Measurements from ENCODE around the gene LDHAL6B.
A peak's percentile ranks its signal among the peaks of the same experiment; 100 is the strongest.

LDHAL6B gene

DNA sequence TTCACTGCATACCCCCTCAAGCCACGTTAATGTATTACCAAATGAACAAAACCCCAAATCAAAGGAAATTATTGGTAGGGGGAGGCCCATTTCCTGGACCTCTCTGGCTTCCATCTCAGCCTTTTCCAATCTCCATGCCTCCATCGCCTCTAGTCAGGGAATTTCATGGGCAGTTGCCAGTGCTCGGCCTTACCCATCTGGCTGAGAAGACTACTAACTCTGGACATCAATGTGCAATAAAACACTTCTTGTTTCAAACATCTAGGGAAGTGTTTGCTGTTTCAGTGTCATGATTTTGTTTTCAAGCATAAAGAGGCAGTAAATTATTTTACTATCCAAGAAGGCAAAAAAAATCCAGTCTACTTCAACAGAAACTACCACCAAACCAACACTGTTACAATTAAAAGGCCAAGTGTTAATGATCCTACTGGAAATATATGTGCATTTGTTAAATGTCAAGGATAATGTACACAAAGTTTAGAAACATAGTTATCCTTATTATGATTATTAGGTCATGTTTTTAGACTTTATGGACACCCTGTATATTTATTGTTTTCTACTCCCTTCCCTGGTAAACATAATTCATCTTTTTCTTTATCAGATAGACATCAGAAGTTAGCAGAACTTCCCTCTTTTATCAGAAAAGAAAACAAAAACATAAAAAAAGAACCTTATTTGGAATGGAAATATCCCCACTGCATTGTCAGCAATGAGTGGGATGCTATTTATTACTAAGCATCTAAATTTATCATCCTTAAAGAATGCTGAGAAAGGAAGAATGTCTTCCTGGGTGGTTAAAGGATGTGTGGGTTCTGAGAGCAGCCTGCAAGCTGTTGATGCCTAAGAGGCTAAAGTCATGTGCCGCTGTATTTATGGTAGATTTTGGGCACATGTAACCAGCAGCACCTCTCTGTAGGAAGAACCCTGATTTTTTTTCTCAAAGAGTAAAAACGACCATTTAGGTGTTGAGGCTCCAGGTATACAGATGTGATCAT lies 15.2 kb downstream of the LDHAL6B start:
- peak; percentile 9 for DNase-seq

- no peak for DNase-seq
These were observed 16.4 kb downstream of the LDHAL6B start for GRCh38 chr15:59222906-59223550.

DNA sequence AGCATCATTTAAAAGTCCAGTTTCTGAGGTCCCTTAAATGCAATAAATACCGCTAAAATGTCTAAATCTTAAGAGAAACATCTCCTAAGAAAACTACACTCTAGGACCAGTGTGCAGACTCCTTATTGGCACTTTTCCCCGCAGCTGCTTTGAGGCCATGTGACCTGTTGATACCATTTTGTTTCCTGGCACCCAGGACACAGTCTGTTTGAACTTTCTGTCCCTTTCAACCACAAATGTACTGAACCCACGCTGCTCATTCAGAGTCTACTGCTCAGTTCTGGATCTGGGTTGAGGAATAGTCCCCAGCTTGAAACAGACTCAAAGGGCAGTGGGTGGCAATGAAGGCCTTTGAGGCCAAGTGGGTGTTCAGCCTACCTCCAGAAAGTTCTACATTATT lies 17.1 kb downstream of the LDHAL6B start:
- no peak for DNase-seq

DNA sequence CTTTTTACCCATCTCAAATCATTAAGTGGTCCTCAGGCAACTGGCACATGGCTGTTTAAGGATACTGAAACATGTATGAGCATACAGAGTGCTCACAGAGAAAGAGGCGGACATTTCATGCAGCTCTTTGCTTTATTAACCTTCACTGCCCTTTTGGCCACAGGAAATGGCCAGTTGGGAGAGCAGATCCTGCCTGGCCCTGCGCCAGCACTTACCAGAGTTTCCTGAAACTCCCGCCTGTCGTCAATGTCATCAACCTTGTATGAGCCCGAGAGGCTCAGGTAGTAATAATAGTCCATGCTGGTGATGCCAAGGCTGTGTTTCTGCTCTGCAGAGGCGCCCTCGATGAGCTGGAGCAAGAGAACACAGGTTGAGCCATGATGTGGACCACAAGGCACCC lies 17.8 kb downstream of the LDHAL6B start:
- DNase-seq: no peak

GRCh38 chr15:59227021-59227420 lies 20.4 kb downstream of the LDHAL6B start:
- no peak for DNase-seq

DNA sequence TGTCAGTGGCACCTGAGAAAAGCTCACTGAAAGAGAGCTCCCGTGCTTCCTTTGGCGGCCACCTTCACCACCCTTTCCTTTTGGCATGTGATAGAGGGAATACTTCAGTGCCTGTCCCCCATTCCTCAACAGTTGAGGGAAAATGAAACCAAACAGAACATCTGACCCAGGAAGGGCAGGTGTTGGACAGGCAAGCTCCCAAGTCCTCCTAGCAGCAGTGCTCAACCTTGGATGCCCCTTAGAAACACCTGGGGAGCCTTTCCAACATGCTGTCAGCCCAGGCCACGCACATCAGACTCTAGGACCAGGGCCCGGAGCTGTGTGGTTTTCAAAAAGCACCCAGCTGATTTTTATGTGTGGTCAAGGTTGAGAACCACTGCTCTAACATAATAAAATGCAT lies 22.4 kb downstream of the LDHAL6B start:
- no peak for DNase-seq

GRCh38 chr15:59229453-59229852 lies 22.8 kb downstream of the LDHAL6B start:
- no peak for DNase-seq

- no peak for DNase-seq
These were observed 23.9 kb downstream of the LDHAL6B start for GRCh38 chr15:59230531-59231055.

GRCh38 chr15:59232476-59232875 lies 25.8 kb downstream of the LDHAL6B start:
- peak; percentile 35 for DNase-seq

GRCh38 chr15:59236394-59236793 lies 29.8 kb downstream of the LDHAL6B start:
- no peak for DNase-seq

- DNase-seq: no peak
These were observed 30.6 kb downstream of the LDHAL6B start for GRCh38 chr15:59237119-59237855.

DNA sequence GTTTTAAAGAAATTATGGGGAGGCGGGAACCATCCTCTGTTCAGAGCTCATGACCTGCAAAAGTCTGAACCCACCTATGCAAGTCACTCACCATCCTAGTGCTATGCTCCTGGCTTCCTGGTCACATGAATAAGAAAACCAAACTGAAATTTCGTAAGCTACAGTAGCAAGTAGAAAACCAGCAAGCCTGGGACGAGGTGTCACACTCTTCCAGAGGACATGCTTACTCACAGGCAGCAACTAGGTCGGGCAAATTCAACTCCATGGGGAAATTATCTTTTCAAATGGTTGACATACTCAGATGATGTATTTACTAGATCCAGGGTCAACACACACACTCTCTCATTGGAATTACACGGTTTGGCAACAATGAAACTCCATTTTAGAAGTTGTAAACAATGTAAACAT lies 31.3 kb downstream of the LDHAL6B start:
- DNase-seq: no peak

DNA sequence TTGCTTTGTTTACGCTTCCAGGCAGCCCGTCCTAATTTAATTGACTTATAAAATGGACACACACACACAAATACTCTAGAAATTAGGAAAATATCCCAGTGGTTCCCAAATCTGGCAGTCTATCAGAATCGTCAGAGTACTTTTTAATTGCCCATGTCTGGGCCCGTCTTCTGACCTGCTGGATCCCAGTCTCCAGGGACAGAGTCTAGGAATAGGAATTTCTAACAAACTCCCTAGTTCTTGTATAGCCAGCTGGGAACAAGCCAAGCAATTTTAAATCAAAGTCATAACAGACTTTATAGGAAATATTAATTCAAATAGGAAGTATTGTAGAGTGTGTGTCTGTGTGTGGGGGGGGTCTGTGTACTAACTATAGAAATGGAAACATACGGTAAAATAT lies 33.4 kb downstream of the LDHAL6B start:
- DNase-seq: no peak

GRCh38 chr15:59242649-59243048 lies 36.0 kb downstream of the LDHAL6B start:
- DNase-seq: no peak

DNA sequence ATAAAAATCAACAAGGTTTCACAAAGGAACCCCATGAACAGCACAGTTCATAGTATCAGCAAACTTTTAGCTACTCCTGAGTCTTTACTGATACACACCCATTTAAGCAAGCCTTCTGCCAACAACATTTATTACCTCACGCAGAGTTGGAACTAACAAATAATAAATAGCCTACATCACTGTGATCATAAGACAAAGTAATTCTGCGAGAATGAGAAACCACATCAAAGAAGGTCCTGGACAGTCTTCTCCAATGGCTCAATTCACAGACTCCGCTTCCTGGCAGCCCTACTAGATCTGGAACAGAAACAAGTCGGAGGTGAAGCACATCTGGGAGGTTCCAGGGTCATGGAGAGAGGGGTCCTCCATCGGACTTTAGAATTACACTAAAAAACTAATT lies 37.0 kb downstream of the LDHAL6B start:
- DNase-seq: no peak

DNA sequence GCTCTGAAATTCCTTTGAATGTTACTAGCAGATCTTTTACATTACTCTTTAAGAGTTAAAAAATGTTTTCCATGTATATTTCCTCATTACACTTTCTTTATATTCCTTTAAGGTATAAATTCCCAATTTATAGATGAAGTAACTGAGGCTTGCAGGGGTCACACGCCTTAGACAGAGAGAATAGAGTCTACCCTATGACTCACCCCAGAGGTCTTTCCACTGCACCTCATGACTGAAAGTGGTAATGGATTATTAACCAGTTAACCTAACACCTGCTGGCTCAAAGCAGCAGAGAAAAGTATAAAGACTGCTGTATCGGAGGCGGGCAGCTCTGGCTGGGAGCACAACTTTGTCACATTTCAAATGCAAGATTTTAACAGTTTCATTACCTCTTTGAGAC lies 37.7 kb downstream of the LDHAL6B start:
- DNase-seq: no peak

- no peak for DNase-seq
These were observed 38.9 kb downstream of the LDHAL6B start for GRCh38 chr15:59245559-59245958.

DNA sequence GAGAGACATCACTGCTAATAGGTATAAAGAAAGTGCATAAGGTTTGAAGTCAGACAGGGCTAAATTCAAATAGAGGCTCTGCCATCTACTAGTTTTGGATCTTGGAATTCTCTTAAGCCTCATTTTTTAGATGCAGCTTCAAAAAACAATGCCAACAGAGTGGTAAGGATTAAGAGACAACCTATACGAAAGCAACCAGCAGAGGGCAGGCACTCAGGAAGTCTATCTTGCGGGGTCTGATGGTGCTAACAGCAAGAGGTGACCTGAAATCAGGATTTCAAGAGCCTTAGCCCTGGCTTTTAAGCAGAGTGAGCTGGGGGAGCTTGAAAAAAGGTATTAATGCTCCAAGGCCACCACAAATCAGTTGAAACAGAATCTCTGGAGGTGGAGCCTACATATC lies 40.7 kb downstream of the LDHAL6B start:
- DNase-seq: peak; percentile 10

DNA sequence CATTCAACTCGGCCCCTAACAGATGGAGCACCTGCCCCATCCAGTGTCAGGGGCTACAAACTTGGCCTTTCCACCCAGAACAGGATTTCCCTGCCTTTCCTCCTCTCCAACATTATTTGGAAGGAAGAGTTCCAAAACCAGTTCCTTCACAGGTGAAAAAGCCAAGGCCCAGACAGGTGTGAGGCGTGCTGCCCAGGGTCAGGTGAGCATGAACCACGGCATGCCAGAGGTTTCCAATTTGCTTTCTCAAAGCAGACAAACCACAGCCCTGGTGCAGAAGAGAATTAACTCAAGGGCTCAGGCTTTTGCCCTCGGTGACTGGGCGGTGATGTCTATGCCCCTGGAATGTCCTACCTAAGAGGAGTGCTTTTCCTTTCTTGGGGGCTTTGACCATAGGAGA lies 43.2 kb downstream of the LDHAL6B start:
- no peak for DNase-seq

DNA sequence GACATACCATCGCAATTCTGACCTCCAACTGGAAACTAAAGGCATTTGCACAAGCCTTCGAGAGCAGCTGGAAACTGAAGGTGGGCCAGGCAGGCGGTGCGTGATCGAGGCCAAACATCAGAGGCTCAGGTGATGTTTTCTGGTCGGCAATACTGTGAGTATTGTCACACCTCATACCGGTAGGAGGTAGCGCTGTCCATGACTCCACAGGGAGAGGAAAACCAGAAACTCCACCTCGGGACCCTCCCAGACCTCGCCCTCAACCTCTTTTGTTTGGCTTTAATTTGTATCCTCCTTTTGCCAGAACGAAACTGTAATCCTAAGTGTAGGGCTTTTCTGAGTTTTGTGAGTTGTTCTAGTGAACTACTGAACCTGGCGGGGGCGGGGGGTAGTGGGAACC lies 43.6 kb downstream of the LDHAL6B start:
- no peak for DNase-seq

GRCh38 chr15:59251001-59251845 lies 44.6 kb downstream of the LDHAL6B start:
- no peak for DNase-seq

- DNase-seq: no peak
These were observed 45.5 kb downstream of the LDHAL6B start for GRCh38 chr15:59252137-59252536.

Data from amniotic stem cell (primary cell).